Measurements from ENCODE around the gene ITSN1.

DNA sequence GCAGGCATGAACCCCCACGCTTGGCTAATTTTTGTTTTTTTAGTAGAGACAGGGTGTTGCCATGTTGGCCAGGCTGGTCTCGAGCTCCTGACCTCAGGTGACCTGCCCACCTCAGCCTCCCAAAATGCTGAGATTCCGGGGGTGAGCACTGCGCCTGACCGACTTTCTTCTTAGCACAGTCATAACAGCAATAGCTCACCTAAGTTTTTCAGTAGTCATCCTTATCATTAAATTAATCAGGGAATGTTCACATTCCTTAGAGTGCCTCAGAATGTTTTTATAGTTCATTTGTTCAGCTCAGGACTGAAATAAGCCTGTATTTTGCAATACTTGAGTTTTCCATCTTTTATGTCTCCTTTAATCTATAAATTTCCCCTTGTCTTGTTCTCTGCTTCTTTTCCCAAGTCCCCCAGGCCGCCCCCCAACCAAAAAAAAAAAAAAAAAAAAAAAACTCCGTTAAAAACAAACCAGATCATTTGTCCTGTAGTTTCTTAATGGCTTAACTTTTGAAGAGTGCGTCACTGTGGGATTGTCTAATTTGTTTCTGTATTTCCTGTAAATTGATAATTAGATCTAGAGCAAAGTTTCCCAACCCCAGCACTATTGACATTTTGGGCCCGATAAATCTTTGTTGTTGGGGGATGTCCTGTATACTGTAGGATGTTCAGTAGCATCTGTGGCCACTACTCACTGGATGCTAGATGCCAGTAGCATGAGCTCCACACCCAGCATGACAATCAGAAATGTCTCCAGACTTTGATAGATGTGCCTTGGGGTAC is 120.7 kb downstream of the ITSN1 start:
- TF ChIP-seq, protein P1, sequence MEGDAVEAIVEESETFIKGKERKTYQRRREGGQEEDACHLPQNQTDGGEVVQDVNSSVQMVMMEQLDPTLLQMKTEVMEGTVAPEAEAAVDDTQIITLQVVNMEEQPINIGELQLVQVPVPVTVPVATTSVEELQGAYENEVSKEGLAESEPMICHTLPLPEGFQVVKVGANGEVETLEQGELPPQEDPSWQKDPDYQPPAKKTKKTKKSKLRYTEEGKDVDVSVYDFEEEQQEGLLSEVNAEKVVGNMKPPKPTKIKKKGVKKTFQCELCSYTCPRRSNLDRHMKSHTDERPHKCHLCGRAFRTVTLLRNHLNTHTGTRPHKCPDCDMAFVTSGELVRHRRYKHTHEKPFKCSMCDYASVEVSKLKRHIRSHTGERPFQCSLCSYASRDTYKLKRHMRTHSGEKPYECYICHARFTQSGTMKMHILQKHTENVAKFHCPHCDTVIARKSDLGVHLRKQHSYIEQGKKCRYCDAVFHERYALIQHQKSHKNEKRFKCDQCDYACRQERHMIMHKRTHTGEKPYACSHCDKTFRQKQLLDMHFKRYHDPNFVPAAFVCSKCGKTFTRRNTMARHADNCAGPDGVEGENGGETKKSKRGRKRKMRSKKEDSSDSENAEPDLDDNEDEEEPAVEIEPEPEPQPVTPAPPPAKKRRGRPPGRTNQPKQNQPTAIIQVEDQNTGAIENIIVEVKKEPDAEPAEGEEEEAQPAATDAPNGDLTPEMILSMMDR (IDR thresholded peaks at IDR 0.05): no peak
- TF ChIP-seq REST (IDR thresholded peaks at IDR 0.05; ENCODE audit: insufficient read depth in 1 of 2, low read depth in 2 of 2, low read length in 1 of 2) (no peak), SIN3A (IDR thresholded peaks at IDR 0.05; ENCODE audit: borderline replicate concordance, insufficient read depth, low read depth, low read length) (no peak), TCF7L2 (IDR thresholded peaks at IDR 0.05; ENCODE audit: low read depth, low read length) (no peak)
